AG08395 (cell line): ENCODE measurements around the gene LAPTM5.

Experiments used
- DNase-seq: peaks from one replicate; pipeline ENCODE4 v3.0.0; 2012; ENCODE audit warnings: mixed read lengths, low spot score

Gene LAPTM5

DNA sequence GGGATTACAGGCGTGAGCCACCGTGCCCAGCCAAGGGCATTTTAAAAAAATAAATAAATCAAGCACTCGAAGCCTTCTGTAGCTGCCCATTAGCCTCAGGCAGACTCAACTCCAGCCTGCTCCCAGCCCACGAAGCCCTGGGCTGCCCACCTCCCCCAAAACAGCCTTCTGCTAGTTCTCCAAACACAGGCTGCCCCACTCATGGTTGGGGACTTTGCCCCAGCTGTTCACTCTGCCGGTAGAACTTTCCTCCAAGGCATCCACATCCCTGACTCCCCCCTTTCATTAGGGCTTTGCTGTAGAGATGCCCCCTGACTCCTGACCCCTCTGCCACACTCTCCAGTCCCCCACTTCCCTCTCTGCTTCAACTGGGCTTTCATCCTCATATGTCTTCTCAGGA lies 29.7 kb upstream of the LAPTM5 start:
- DNase-seq, result no peak

DNA sequence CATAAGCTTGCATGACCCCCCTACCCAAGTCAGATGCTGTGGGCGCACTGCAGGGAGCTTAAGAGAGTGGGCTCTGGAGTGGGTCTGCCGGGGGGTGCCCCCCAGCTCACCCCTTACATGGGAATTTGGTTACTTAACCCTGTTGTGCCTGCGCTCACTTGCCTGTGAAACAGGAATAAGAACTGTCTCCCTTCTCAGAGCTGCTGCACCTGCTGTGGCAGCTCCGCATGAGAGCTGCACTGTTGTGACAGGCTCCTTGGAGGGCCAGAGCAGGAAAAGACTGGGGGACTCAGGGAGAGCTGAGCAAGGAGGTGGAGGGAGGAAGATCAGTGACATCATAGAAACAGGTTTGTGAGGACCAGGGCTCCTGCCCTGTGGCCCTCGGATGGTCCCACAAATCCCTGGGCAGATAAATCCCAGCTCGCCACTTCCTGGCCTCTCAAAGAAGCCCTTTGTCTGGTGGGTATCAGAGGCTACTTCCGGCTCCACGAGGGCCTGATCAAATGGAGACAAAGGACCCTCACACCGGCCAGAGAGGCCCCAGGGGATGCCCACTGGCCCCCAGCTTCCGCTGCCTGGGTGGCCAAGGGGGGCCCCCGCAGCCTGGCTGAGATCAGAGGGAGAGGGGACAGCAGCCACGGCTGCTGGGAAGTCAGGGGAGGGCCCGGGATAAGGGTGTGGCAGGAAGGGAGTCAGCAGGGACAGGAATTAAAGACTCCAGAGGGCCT lies 28.9 kb upstream of the LAPTM5 start:
- no peak for DNase-seq

DNA sequence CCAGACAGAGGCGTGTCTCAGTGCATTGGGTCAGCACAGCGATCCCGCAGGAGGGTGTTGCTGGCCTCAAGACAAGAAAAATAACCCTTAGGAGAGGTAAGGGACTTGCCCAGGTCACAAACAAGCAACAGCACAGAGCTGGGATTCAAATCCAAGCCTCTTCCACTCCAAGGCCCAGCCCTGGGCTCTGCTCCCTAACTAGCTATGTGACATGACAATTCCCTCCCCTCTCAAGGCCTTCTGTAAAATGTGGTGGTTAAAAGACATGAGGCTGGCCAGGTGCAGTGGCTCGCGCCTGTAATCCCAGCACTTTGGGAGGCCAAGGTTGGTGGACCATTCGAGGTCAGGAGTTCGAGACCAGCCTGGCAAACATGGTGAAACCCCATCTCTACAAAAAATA lies 28.1 kb upstream of the LAPTM5 start:
- no peak for DNase-seq

DNA sequence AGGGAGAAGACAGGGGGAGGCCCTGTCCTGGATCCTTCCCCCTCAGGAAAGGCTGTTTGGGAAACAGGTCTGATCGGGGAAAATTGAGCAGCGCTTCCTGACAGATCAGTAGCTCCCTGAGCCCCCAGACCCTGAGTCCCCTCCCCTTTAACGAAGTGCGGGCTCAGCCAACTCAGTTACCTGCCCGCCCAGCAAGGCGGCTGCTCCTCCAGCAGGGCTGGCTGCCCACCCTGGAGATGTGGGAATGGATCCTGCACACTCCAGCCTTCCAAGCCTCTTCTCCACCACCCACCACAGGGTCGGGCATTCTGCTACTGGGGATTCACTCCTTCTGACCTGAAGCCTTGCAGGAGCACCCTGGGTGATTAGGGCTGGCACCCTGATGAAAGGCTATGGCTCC lies 27.6 kb upstream of the LAPTM5 start:
- no peak for DNase-seq

DNA sequence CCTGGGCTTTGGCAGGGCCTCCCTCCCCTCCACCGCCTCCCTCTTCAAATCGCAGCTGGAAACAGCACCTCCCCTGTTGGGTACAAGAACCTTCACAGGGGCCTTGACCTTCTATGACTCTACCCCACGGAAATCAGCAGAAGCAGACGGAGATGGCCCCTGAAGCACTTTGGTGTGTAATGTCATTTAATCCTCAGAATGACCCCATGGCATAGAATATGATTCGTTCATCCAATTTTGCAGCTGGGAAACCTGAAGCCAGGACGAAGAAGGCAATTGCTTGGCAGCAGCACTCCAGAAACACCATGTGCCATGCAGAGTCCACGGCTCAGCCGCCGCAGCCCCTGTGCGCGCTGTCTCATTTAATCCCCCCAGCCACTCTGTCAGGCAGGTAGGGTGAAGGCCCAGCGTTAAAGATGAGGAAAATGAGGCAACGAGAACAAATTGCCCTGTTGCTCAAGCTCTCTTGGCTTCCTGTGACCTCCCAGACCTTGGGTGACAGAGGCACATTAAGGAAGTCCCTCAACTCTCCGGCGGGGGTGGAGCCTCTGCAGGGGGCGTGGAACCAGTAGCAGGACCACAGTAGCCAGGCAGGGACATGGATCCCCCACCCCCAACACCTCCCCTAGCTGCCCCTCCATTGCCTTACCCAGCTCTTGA lies 25.8 kb upstream of the LAPTM5 start:
- no peak for DNase-seq

DNA sequence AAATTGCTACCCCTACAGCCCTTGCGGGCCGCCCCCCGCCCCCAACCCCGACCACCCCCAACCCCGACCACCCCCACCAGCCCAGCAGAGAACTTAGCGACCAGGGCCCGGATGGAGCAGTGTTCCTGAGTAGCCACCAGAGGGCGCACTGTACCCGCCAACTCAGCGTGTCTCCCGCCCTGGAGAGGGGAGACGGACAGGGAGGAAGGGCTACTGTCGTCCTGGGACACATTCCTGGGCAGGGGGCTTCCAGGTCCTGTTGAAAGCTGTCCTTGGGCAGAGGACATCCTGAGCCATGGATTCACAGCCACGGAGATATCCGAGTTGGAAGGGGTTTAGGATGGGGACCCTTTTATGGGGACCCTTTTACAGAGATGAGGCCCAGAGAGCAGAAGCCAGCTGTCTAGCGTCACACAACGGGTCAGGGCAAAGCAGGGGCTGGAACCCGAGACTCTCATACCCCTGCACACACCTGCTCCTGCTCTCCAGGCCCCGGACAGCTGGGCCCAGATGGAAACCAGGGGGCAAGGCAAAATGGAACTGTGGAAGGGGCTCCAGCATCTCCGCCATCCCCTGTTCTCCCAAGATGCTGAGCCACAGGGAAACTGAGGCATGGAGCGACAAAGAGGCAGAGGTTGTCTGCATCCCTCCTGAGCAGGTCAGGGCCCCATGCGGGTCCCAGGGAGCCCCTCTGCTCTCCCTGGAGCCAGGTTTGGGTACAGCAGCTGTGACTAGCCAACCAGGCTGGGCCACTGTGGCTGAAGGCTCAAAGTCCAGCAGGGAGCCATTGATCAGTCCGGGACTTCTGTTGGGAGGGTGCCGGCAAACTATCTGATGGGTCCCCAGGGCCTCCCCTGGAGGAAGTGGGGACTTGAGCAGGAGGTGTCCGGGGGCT lies 25.0 kb upstream of the LAPTM5 start:
- peak; percentile 88 for DNase-seq

DNA sequence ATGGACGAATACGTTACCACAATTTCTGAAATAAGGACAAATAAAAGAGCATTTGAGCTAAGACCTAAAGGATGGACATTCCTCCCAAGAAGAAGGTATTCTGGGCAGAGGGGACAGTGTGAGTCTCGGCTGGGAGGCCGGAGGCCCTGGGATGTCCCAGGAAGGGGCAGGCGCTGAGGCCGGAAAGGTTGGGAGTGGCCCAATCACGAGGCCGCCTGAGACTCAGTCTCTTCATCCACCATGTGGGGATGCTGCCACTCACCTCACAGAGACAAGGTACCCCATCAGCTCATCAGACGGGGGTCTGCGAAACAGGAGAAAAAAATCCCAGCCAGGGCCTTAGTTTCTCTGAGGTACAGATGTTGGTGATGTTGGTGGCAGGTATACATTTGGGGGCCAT lies 24.3 kb upstream of the LAPTM5 start:
- no peak for DNase-seq

DNA sequence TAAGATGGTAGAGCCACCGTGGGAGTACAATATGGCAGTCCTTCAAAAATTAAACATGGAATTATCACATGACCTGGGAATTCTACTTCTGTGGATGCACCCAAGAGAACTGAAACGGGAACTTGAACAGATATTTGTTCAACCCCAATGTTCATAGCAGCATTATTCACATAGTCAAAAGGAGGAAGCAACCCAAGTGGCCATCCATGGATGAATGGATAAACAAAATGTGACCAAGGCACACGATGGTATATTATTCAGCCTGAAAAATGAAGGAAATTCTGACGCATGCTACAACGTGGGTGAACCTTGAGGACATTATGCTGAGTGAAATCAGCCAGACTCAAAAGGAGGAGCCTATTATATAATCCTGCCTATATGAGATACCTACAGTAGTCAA lies 22.8 kb upstream of the LAPTM5 start:
- DNase-seq, result no peak

DNA sequence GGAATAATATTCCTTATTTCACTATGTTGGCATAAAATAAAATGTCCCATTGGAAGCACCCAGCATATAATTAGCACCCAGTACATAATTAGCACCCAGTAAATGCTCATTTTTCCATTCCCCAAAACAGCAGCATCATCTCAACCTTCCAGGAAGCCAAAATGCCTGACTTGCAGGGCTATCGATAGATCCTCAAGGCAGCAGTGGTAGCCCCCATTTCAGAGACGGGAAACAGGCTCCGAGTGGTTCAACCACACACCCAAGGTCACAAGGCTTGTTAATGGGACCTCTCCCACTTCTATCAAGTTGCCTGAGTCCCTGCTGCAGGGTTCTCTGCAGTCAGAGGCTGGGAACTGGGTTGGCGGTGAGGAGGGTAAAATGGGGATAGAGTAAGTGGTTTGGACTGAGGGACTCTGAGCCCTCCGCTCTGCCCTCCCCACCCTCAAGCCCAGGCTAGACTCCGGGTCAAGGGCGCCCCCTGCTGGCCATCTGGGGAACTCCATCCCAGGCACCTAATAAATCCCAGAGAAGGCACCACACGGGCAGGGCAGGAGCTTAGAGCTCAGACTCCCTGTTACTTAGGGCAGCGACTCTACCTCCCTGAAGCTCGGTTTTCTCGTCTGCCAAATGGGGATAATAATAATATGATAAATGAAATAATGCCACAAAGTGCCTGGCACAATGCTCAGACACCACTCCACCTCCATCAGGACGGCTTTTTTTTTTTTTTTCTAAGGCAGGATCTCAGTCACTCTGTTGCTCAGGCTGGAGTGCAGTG lies 21.9 kb upstream of the LAPTM5 start:
- DNase-seq, result peak; percentile 81

DNA sequence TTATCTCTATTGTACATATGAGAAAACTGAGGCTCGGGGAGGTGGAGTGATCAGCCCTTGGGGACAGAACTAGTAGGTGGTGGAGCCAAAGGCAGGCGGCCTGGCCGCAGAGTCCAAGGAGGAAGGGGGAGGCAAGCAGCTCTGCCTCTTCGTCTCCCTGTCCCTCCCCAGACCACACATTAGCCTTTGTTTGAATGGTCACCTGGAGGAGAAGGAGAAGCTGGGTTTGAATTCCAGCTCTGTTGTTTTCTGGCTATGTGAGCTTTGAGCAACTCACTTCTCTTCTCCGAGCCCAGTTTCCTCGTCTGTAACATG lies 21.4 kb upstream of the LAPTM5 start:
- DNase-seq, result no peak

DNA sequence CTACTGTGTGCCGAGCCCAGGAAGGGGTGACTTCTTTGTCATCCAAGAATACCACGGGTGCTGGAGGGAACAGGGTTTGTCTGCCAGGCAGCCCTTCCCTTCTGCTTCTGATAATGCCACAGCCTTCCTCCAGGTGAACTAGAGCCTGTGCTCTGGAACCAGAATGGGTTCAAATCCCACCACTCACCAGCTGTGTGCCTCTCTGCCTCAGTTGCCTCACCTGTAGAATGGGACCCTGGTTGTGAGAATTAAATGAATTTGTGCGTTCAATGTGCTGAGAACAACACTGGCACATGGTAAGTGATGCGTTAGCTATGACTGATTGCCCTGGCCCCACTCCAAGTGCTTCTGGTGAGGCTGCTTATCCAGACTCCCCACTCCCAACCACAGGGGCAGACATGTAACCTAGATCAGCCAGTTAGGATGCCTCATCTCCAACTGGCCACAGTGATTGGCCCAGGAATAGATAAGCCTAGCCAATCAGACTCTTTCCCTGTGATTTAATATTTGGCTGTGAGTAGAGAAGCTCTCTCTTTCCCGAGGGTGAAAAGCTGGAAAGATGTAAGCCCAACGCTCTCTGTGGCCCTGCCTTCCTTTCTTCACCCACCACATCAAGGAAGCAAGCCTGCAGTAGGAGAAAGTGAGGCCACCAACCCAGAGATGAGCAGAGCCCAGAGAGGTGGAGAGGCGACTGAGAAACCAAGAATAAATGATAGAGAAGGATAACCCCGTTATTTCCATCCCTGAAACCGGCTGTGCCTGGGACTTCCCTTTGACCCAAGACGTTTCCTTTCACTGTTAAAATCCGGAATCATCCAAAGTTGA lies 20.8 kb upstream of the LAPTM5 start:
- DNase-seq, result peak; percentile 54

DNA sequence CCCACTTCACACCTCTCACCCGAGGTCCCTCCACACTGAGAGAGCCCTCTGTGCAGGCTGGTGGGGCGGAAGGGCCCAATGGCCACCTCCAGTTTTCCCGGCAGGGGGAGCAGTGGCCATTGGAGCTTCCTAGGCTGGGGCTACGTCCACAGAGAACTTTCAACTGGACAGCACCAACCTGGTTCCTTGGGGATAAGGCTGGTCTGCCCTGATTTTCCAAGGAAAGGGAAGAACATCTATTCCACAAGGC lies 20.3 kb upstream of the LAPTM5 start:
- peak; percentile 21 for DNase-seq

DNA sequence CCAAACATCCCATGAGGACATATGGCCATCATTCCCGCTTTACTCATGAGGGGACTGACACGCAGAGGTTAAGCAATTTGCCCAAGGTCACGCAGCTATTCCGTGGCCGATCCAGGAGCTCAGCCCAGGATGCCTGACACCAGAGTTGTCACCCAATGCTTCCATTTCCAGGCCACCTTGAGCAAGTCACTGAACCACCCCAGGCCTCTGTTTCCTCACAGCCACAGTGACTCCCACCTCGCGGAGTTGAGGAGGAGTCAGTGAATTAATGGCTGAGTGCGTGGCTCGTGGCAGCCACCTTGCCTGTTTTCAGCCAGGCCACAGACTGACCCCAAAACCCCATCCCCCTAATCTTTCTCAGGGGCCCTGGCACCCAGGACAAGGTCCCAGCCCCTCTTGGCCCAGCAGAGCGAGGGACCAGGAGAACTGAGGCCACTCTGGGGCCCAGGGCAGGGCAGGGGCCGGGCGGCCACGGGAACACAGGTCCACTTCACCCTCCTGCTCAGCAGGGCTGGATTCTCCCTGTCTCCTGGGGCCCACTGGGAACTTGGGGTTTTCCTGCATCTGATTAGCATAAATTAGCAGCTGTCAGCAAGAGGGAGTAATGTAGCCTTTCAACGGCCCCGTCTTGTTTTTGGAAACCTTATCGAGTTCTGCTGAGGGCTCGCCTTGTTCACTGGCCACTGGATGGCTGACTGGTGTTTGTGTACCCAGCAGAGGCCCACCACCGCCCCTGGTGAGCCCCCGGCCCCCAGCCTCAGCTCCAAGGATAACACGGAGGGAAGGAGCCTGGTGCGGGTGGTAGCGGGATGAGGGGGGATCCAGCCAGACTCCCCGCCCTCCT lies 19.7 kb upstream of the LAPTM5 start:
- no peak for DNase-seq

DNA sequence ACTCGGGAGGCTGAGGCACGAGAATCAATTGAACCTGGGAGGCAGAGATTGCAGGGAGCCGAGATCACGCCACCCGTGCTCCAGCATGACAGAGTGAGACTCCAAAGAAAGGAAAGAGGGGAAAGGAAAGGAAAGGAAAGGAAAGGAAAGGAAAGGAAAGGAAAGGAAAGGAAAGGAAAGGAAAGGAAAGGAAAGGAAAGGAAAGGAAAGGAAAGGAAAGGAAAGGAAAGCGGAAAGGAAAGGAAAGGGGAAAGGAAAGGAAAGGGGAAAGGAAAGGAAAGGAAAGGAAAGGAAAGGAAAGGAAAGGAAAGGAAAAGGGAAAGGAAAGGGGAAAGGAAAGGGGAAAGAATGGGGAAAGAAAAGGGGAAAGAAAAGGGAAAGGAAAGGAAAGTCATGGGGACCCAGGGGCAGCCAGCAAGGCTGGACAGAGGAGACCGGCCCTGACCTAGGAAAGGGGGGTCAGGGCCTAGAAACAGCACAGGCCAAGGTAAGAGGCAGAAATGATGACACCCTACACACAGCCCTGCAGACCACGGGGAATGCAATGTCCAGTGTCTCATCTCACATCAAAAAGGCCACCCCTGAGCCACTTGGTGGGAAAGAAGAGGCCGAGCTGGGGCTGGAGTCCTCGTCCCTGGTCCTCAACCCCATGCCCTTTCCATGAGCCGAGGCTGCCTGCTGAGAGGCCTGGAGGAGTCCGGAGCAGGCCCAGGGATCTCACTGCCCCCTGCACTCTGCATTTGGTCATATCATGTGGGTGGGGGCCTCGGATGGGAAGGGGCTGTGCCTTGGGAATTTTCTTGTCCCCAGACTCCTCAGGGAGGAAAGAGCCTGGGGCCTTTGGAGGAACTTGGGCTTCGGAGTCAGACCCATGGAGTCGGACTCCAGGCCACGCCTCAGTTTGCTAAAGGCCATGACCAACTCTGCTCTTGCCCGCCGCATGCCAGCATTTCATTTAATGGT lies 18.8 kb upstream of the LAPTM5 start:
- DNase-seq, result no peak

DNA sequence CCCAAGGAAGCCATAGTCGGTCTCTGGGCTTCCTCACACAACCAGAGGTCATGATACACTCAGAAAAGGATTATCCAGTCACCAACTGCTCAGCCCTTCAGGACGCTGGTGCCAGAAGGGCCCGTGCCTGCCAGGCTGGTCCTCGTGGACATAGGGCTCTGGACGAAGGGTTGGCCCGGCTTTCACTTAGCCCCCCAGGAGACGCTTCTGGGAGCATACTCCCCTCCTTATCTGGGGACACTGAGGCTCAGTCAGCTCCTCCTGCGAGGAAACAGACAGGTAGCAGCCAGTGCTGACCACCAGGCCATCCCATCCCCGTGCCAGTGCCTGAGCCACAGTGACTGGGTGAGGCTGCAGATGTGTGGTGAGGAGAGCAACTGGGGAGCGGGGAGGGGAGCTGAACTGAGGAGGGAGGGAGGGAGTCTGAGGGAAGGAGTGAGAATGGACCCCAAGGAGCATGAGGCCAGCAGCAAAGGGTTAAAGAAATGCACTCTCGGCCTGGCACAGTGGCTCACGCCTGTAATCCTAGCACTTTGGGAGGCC lies 17.9 kb upstream of the LAPTM5 start:
- DNase-seq, result no peak

DNA sequence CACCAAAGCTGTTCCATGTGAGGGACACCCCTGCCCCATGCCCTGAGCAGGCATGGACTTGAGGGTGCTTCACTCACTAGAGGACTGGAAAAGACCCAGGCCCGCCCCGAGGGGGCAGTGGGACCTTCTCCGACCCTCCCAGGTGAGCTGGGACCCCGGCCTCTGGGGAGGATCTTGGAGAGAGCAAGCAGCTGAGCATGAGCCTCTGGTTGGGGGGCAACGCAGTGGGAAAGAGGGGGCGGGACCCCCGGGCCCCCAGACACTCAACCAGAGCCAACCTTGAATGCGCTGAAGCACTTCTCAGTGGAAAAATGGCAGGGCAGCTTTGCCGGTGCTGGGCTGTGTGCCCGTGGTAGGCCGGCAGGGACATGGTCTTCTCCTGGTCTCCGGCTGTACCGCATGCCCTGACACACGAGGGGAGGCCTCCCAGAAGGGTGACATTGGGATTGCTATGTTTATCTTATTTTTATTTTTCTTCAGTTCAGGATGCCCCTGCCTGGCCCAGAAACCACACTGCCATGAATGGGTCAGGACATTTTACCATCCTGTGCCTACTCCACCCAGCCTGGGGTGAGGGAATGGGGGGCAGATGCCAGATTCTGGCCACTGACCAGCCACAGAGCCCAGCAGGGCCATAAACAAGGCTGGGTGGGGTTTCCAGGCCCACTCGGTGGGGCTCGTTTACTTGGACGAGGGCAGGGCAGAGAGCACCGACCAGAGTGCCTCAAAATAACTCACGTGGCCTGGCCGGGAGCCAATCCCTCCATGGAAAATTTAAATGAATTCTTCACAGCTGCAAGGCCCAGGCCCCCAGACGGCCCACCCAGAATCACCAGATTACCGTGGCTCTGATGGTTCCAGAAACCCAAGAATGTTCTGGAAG lies 17.2 kb upstream of the LAPTM5 start:
- no peak for DNase-seq

DNA sequence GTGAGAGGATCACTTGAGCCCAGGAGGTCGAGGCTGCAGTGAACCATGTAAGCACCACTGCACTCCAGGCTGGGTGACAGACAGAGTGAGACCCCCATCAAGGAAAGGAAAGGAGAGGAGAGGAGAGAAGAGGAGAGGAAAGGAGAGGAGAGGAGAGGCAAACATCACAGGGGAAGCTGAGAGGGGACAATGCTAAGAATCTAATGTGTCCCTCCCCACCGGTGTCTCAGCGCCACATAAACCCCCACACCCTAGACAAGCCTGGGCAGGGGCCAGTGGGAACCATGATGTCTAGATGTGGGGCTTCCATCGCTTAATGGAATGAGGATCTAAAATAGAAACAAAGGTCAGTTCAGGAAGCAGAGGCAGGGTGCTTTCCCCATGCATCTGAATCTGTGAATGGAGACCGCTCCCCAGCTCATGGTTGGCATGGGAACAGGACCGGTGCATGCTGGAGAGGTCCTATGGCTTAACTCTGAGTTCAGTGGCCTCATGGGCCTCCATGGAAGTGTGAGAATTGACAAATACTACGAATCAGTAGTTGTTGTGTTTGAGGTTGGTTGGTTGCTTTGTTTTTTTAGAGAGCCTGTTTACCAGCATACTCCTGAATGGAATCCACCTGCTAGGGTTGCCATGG lies 16.3 kb upstream of the LAPTM5 start:
- no peak for DNase-seq

DNA sequence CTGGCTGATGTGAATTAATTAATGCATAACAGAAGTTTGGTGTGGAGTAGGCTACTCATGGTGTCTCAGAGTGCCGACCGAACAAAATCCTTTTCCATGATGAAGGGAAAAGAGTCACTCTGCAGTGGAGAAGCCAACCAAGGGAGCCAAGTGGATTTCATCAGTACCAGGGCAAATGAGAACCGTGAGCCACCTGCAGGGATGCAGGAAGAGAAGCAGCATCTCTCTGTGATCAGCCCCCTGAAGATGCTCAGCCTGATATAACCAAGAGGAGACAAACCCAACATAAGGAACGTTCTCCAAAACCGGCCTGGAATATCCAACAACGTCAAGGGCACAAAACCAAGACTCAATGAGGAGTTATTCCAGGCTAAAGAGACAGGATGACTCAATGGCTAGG lies 13.4 kb upstream of the LAPTM5 start:
- DNase-seq, result no peak
